Medulla oblongata (tissue), 1 donor: ENCODE measurements around the gene DEPDC5.
"Not testable (repeated sequence)": the region's sequence is repeated elsewhere in the genome, so short reads cannot be mapped to it uniquely, and the experiment has no call there.

Experiments
- DNase-seq: peaks from one replicate; pipeline ENCODE4 v3.0.0-alpha.2; 2015; ENCODE audit errors: extremely low spot score

Gene DEPDC5

GRCh38 chr22:31753634-31754501, at the start of gene DEPDC5:
Gene DEPDC5, plus strand, starts transcription at chr22:31754019. Its CDS starts 903 bp downstream, at chr22:31754922.
- DNase-seq, result peak; percentile 98

- DNase-seq, result no peak
These were observed 46.3 kb upstream of the DEPDC5 start for GRCh38 chr22:31707519-31707918.

- DNase-seq, result not testable (repeated sequence)
These were observed 42.6 kb upstream of the DEPDC5 start for GRCh38 chr22:31711226-31711625.

- DNase-seq, result no peak
These were observed 38.6 kb upstream of the DEPDC5 start for GRCh38 chr22:31715147-31715778.

GRCh38 chr22:31719850-31720471, 33.9 kb upstream of the DEPDC5 start:
- DNase-seq, result no peak

- no peak for DNase-seq
These were observed 30.1 kb upstream of the DEPDC5 start for GRCh38 chr22:31723723-31724122.

GRCh38 chr22:31726692-31727091, 27.1 kb upstream of the DEPDC5 start:
- no peak for DNase-seq

GRCh38 chr22:31728857-31729256, 25.0 kb upstream of the DEPDC5 start:
- DNase-seq, result no peak

- no peak for DNase-seq
These were observed 23.5 kb upstream of the DEPDC5 start for GRCh38 chr22:31730344-31730711.

GRCh38 chr22:31732089-31732829, 21.6 kb upstream of the DEPDC5 start:
- DNase-seq, result no peak

GRCh38 chr22:31733580-31734079, 20.2 kb upstream of the DEPDC5 start:
- DNase-seq, result no peak

- DNase-seq, result no peak
These were observed 19.3 kb upstream of the DEPDC5 start for GRCh38 chr22:31734512-31734911.

- no peak for DNase-seq
These were observed 17.4 kb upstream of the DEPDC5 start for GRCh38 chr22:31736458-31736857.

- no peak for DNase-seq
These were observed 15.9 kb upstream of the DEPDC5 start for GRCh38 chr22:31737932-31738331.

- no peak for DNase-seq
These were observed 15.3 kb upstream of the DEPDC5 start for GRCh38 chr22:31738566-31738965.

GRCh38 chr22:31739795-31740201, 14.0 kb upstream of the DEPDC5 start:
- no peak for DNase-seq

- not testable (repeated sequence) for DNase-seq
These were observed 13.5 kb upstream of the DEPDC5 start for GRCh38 chr22:31740314-31740713.

- DNase-seq, result no peak
These were observed 11.7 kb upstream of the DEPDC5 start for GRCh38 chr22:31742115-31742514.

- no peak for DNase-seq
These were observed 11.1 kb upstream of the DEPDC5 start for GRCh38 chr22:31742682-31743081.

- DNase-seq, result no peak
These were observed 9.9 kb upstream of the DEPDC5 start for GRCh38 chr22:31743871-31744270.

GRCh38 chr22:31747441-31747840, 6.4 kb upstream of the DEPDC5 start:
- no peak for DNase-seq

- DNase-seq, result no peak
These were observed 5.3 kb upstream of the DEPDC5 start for GRCh38 chr22:31748490-31748889.
